Neural progenitor cell (in vitro differentiated cells): ENCODE measurements around the gene SCML2.

Experiments
- CTCF ChIP-seq: fragments of 200-600 bp; sonication (generic); IDR thresholded peaks from 2 replicates; pipeline ENCODE4 v1.5.1; 2017; ENCODE audit warnings: antibody characterized with exemption, mild to moderate bottlenecking
- EZH2 ChIP-seq: fragments of 200-600 bp; sonication (generic); IDR thresholded peaks from 2 replicates; pipeline ENCODE4 v1.6.1; 2017; ENCODE audit warnings: antibody characterized with exemption, mild to moderate bottlenecking, moderate library complexity

GRCh38 chrX:18210470-18210869 is 144.0 kb downstream of the SCML2 start:
- TF ChIP-seq CTCF, result peak; percentile 52
- no peak for TF ChIP-seq EZH2
